K562 (cell line): Measurements from ENCODE around the gene DRAXIN. TPM values are rescaled to one million over a fixed set of nuclear protein-coding genes. Genes with fewer than 3 reads are reported as not detected.

Experiments used
- CBX8 ChIP-seq: fragments of 200-600 bp; sonication (generic); IDR thresholded peaks from 2 replicates; pipeline ENCODE4 v1.6.1; 2012; ENCODE audit warnings: borderline replicate concordance, mixed run types, low read depth, mild to moderate bottlenecking, moderate library complexity, mixed read lengths, low read length, control low read depth, inconsistent platforms; ENCODE audit not compliant: poor library complexity, severe bottlenecking; ENCODE audit errors: extremely low read depth
- ZNF444 ChIP-seq: fragments of 250-450 bp; sonication (Bioruptor Pico); IDR thresholded peaks from 2 replicates; pipeline ENCODE4 v1.4.0; 2020; ENCODE audit warnings: mild to moderate bottlenecking, moderate library complexity
- ZNF518B ChIP-seq: fragments of 250-450 bp; sonication (Bioruptor Pico); IDR thresholded peaks from 2 replicates; pipeline ENCODE4 v1.5.0; 2021; ENCODE audit warnings: mild to moderate bottlenecking, moderate library complexity
- polyA plus RNA-seq, 8 experiments: library from polyadenylated mRNA; depleted of rRNA in 4 of 8; stranded (reverse) in 5 of 8; unstranded in 3 of 8; fragments of >200 nt; fragmentation: Nextera tagmentation in 2 of 8; fragmentation: Illumina TruSeq in 1 of 8; extraction: Ambion mirVana in 2 of 8; extraction: Trizol in 1 of 8; gene quantifications; 2 replicates each; pipeline versions ENCODE4 v1.2.1 to v1.2.3, GENCODE V29; 2011 to 2014; ENCODE audit warnings: inconsistent platforms in 1 of 8, missing spikeins in 1 of 8
- total RNA-seq, 7 experiments: library from RNA; depleted of rRNA in 6 of 7; stranded (reverse); fragments of >200 nt in 6 of 7; fragmentation: Illumina TruSeq in 2 of 7; extraction: Trizol in 2 of 7; gene quantifications; 2 replicates each; pipeline versions ENCODE4 v1.2.1 to v1.2.3, GENCODE V29; 2011 to 2021; ENCODE audit warnings: low replicate concordance in 1 of 7
- TF ChIP-seq, protein P1 (sequence below): fragments of 250-450 bp; sonication (Bioruptor Pico); IDR thresholded peaks from 2 replicates; pipeline ENCODE4 v1.5.0; 2020; ENCODE audit warnings: mild to moderate bottlenecking
- TF ChIP-seq, protein P2 (sequence below): fragments of 450-650 bp; IDR thresholded peaks from 2 replicates; pipeline ENCODE4 v1.6.1; 2016; ENCODE audit warnings: borderline replicate concordance
- TF ChIP-seq, protein P3 (sequence below), 2 experiments: fragments of 450-650 bp; IDR thresholded peaks; 2 replicates each; pipeline ENCODE4 v1.6.1; 2016; ENCODE audit warnings: mild to moderate bottlenecking in 2 of 2, borderline replicate concordance in 1 of 2, low read depth in 1 of 2, moderate library complexity in 1 of 2

Gene DRAXIN
- total and polyA plus RNA-seq, 9 of the 15 experiments (the other 6 are each of a cell fraction or from before 2014, with no cell fraction given) = 0.01 to 0.04 (median 0.01) TPM; not detected in 6

DNA sequence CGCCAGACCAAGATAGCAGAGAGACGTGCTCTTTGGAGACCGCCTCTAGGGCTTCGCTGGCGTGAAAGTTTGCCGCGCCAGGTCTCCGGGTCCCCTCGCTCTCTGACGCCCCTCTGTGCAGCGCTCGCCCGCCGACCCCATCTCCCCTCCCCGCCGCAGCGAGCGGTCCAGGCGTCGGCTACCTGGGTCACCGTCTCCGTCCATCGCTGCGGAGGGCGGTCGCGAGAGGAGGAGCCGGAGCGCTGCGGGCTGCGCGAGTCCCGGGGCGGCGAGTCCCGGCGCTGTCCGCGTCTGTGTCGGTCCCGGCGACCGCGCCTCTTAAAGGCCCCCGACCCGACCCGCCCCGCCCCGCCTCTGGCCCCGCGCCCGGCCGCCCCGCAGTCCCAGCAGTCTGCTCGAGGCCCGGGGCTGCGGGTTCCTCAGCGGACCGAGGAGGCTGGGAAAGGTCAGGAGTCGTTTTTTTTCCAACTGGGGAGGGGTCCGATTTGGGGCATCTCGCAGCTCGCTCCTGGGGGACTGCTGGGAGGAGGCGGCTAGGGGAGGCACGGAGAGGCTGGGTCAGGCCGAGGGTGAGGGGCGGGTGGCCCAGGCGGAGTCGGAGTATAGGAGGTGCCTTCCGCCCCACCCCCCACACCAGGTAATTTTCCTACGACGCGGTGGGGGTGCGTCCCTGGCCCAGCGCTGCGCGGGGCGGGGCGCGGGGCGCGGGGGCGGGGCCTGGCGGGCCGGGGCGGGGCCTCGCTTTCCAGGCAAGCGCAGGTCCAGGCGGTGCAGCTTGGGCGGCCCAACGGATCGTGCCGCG is 37.2 kb upstream of the DRAXIN start, which contains the start of the genes FBXO2 and FBXO44 (continued):
- TF ChIP-seq ZNF518B (no peak), ZNF444 (CRISPR knock-in tag) (no peak), CBX8 (no peak)
- TF ChIP-seq, protein P1, sequence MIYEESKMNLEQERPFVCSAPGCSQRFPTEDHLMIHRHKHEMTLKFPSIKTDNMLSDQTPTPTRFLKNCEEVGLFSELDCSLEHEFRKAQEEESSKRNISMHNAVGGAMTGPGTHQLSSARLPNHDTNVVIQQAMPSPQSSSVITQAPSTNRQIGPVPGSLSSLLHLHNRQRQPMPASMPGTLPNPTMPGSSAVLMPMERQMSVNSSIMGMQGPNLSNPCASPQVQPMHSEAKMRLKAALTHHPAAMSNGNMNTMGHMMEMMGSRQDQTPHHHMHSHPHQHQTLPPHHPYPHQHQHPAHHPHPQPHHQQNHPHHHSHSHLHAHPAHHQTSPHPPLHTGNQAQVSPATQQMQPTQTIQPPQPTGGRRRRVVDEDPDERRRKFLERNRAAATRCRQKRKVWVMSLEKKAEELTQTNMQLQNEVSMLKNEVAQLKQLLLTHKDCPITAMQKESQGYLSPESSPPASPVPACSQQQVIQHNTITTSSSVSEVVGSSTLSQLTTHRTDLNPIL = no peak
- TF ChIP-seq, protein P2, sequence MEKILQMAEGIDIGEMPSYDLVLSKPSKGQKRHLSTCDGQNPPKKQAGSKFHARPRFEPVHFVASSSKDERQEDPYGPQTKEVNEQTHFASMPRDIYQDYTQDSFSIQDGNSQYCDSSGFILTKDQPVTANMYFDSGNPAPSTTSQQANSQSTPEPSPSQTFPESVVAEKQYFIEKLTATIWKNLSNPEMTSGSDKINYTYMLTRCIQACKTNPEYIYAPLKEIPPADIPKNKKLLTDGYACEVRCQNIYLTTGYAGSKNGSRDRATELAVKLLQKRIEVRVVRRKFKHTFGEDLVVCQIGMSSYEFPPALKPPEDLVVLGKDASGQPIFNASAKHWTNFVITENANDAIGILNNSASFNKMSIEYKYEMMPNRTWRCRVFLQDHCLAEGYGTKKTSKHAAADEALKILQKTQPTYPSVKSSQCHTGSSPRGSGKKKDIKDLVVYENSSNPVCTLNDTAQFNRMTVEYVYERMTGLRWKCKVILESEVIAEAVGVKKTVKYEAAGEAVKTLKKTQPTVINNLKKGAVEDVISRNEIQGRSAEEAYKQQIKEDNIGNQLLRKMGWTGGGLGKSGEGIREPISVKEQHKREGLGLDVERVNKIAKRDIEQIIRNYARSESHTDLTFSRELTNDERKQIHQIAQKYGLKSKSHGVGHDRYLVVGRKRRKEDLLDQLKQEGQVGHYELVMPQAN = no peak
- TF ChIP-seq, protein P3, sequence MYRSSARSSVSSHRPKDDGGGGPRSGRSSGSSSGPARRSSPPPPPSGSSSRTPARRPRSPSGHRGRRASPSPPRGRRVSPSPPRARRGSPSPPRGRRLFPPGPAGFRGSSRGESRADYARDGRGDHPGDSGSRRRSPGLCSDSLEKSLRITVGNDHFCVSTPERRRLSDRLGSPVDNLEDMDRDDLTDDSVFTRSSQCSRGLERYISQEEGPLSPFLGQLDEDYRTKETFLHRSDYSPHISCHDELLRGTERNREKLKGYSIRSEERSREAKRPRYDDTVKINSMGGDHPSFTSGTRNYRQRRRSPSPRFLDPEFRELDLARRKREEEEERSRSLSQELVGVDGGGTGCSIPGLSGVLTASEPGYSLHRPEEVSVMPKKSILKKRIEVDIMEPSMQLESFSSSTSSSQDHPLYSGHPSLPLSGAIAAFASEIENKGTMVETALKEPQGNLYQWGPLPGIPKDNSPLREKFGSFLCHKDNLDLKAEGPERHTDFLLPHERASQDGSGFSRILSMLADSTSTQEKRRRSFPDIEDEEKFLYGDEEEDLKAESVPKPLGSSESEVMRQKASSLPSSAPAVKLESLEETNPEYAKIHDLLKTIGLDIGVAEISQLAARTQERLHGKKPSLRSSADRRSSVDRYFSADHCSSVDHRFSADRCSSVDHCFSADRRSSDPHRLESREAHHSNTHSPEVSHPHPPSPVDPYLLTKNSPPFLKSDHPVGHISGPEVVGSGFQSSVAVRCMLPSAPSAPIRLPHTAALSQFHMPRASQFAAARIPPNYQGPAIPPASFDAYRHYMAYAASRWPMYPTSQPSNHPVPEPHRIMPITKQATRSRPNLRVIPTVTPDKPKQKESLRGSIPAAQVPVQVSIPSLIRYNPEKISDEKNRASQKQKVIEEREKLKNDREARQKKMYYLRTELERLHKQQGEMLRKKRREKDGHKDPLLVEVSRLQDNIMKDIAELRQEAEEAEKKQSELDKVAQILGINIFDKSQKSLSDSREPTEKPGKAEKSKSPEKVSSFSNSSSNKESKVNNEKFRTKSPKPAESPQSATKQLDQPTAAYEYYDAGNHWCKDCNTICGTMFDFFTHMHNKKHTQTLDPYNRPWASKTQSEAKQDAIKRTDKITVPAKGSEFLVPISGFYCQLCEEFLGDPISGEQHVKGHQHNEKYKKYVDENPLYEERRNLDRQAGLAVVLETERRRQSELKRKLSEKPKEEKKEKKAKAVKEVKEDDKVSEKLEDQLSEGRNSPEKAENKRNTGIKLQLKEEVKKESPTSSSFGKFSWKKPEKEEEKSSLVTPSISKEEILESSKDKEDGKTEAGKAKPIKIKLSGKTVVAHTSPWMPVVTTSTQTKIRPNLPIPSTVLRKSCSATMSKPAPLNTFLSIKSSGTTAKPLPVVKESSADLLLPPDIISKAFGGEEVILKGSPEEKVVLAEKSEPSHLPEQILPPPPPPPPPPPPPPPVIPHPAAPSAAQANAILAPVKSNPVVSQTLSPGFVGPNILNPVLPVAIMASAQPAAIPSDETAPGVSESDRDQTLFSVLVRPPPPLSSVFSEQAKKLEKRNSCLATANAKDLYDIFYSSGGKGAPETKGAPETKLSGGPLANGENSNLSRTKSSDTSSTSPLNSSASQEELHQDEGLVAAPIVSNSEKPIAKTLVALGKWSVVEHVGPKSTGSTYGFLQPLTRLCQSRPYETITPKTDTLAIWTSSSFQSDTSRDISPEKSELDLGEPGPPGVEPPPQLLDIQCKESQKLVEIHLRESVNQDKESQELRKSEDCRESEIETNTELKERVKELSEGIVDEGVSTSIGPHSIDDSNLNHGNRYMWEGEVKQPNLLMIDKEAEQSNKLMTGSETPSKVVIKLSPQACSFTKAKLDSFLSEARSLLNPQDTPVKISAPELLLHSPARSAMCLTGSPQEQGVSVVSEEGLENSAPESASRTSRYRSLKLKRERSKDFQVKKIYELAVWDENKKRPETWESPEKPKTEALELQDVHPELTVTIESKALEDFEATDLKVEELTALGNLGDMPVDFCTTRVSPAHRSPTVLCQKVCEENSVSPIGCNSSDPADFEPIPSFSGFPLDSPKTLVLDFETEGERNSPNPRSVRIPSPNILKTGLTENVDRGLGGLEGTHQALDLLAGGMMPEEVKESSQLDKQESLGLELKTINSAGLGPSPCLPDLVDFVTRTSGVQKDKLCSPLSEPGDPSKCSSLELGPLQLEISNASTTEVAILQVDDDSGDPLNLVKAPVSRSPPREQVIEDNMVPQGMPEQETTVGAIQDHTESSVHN (IDR thresholded peaks at IDR 0.05; ENCODE audit: borderline replicate concordance in 1 of 2, low read depth in 1 of 2) = no peak
